C4-2B (cell line): ENCODE measurements around the gene CD84.

Experiments used
- CTCF ChIP-seq: fragments of 450-650 bp; conservative IDR thresholded peaks from 2 replicates; pipeline ENCODE4 v1.5.1; 2017; ENCODE audit warnings: mild to moderate bottlenecking
- ZFX ChIP-seq: fragments of 450-650 bp; IDR thresholded peaks from 2 replicates; pipeline ENCODE4 v1.6.1; 2017

- no peak for TF ChIP-seq CTCF
- no peak for TF ChIP-seq ZFX
Measured at GRCh38 chr1:160581961-160582360, 2.7 kb upstream of the CD84 start.
